Measurements from ENCODE around the gene APBA2.
"Not testable (repeated sequence)": the region's sequence is repeated elsewhere in the genome, so short reads cannot be mapped to it uniquely, and the experiment has no call there.

APBA2 gene

GRCh38 chr15:29031502-29032228 is 145.9 kb downstream of the APBA2 start:
- H3K4me3 ChIP-seq (ENCODE audit: low read depth, low read length), result no peak overlapping the region

GRCh38 chr15:29032229-29032625 is 146.5 kb downstream of the APBA2 start:
- H3K4me3 ChIP-seq (ENCODE audit: low read depth, low read length), result no peak overlapping the region

GRCh38 chr15:29032751-29033150 is 147.0 kb downstream of the APBA2 start:
- H3K4me3 ChIP-seq (ENCODE audit: low read depth, low read length), result no peak overlapping the region

DNA sequence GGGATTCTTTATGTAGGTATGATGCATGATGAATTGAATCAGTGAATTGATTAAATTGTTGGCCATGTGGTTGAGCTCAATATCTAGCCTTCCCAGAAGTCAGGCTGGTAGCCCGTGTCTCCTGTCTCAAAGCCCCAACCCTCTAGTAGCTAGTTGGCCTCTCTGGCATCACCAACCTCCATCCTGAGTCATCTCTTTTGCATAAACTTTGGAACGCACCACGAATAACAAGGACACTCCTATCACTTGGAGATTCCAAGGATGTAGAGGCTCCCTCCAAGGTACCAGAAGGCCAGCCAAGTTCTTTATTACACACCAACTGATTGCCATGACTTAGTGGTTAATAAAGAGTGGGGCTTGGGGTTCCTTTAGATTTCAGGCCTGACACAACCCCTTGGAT is 148.4 kb downstream of the APBA2 start:
- H3K4me3 ChIP-seq (ENCODE audit: low read depth, low read length), result no peak overlapping the region

GRCh38 chr15:29034593-29035335 is 149.0 kb downstream of the APBA2 start:
- no peak overlapping the region for H3K4me3 ChIP-seq (ENCODE audit: low read depth, low read length)

- H3K4me3 ChIP-seq (ENCODE audit: low read depth, low read length), result no peak overlapping the region
Measured at GRCh38 chr15:29035336-29036285, 149.8 kb downstream of the APBA2 start.

- no peak overlapping the region for H3K4me3 ChIP-seq (ENCODE audit: low read depth, low read length)
Measured at GRCh38 chr15:29037997-29038705, 152.4 kb downstream of the APBA2 start.

- no peak overlapping the region for H3K4me3 ChIP-seq (ENCODE audit: low read depth, low read length)
Measured at GRCh38 chr15:29039466-29040369, 153.9 kb downstream of the APBA2 start.

GRCh38 chr15:29040370-29040751 is 154.6 kb downstream of the APBA2 start:
- H3K4me3 ChIP-seq (ENCODE audit: low read depth, low read length), result no peak overlapping the region

DNA sequence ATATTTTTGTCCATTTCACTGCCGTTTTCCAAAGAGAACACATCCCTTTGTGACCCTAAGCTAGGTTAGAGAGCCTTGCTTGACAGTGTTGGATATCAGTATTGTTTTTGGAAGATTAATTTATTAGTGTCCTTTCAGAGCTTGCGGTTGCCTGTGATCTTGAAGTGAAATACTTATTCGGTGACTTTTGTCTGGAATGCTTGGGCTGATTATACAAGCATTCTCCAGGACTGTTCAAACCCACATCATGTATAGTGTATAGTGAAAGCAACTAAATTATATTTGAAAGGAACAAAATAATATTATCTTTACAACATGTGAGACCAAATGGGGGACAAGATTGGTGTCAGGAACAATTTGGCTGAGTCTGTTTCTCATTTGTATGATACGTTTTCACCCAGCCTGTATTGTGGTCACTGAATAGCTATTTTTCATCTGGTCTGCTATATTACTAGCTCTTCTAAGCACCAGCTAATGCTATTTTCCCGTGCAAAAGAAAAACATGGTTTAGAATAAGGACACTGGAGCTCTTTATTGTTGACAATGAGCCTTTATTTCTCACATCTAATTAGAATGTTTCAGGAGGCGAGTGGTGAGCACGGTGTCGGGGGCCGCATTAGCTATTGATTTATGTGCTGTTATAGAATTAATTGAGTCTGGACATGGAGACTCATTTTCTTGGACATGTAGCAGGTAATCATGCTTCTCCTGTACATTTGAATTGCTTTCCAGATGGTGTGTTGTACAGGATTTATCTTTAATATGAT is 158.1 kb downstream of the APBA2 start:
- H3K4me3 ChIP-seq (ENCODE audit: low read depth, low read length), result no peak overlapping the region

DNA sequence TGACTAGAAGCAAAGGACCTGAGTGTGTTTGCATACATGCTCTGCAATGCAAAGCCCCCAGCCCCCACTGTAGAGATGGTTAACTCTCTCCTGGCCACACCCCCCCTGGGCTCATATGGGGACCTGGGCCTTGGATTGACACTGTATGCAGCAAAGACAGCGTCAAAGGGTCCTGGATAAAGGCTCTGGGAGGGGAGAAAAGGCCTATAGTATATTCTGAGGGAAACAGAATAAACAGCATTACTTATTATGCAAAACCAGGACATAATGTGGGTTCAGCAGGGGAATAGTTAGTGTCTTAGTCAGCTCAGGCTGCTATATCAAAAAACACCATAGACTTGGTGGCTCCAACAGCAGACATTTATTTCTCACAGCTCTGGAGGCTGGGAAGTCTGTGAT is 158.7 kb downstream of the APBA2 start:
- H3K4me3 ChIP-seq (ENCODE audit: low read depth, low read length), result no peak overlapping the region

- not testable (repeated sequence) for H3K4me3 ChIP-seq (ENCODE audit: low read depth, low read length)
Measured at GRCh38 chr15:29045161-29045560, 159.4 kb downstream of the APBA2 start.

- H3K4me3 ChIP-seq (ENCODE audit: low read depth, low read length), result no peak overlapping the region
Measured at GRCh38 chr15:29045717-29046116, 159.9 kb downstream of the APBA2 start.

DNA sequence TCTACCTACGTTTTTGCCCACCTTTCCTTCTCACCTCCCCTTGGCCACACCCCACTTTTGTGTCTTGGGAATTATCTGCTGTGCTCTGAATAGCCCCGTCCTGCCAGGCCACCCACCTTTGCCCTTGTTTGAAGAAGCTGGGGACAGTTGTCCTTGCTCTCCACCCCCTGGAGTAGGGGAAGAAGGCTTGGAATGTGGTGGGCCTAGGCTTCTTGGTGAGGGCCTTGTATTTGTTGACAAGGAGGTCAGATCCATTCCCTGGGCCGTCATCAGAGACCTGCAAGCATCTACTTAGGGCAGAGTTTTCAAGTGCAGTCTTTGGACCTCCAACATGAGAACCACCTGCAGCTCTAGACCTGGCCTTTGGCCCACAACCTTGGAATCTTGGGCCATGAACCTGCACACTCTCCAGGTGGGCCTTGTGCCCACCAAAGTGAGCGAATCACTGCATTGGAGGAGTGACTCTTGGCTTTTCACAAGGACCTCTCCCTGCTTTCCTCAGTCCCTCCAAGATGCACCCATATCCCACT is 160.6 kb downstream of the APBA2 start:
- no peak overlapping the region for H3K4me3 ChIP-seq (ENCODE audit: low read depth, low read length)

GRCh38 chr15:29046977-29047376 is 161.2 kb downstream of the APBA2 start:
- H3K4me3 ChIP-seq (ENCODE audit: low read depth, low read length), result no peak overlapping the region

DNA sequence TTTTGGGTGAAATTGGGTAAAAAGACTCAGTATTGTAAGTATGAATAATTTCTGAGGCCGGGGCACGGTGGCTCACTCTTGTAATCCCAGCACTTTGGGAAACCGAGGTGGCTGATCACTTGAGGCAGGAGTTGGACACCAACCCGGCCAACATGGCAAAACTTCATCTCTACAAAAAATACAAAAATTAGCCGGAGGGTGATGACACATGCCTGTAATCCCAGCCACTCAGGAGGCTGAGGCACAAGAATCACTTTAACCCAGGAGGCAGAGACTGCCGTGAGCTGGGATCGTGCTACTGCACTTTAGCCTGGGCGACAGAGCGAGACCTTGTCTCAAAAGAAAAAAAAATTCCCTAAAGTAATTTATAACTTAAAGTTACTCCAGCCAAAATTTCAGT is 162.2 kb downstream of the APBA2 start:
- H3K4me3 ChIP-seq (ENCODE audit: low read depth, low read length), result no peak overlapping the region

GRCh38 chr15:29050870-29051269 is 165.1 kb downstream of the APBA2 start:
- H3K4me3 ChIP-seq (ENCODE audit: low read depth, low read length), result no peak overlapping the region

DNA sequence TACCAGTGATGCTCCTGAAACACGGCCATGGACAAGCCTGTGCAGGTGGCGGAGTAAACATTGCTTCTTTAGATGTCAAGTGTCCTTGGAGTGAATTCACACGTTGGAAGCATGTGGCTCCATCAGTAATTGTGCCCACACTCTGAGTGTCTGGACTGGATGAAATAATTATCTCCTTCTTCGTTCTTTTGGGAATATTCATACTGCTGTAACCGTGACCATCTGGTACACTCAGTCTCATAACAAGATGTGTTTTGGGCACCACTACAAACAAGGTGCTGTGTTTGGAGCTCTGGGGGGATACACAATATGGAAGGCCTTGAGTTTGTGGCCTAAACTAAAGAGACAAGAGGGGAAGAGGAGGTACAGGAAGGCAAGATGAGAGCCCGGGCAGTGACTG is 165.6 kb downstream of the APBA2 start:
- no peak overlapping the region for H3K4me3 ChIP-seq (ENCODE audit: low read depth, low read length)

- no peak overlapping the region for H3K4me3 ChIP-seq (ENCODE audit: low read depth, low read length)
Measured at GRCh38 chr15:29053006-29053405, 167.2 kb downstream of the APBA2 start.

Data from iPS-11a (cell line).